BLaER1 treated with 17β-estradiol and CSF1 and Interleukin-3, amounts not matched to agents 10 nM and 100 nM (cell line): ENCODE measurements around the gene SIRT5.
A peak's percentile ranks its signal among the peaks of the same experiment; 100 is the strongest.

Source experiments
- H3K27ac ChIP-seq, 11 experiments: shearing (Covaris generic); formaldehyde crosslinking; 2 replicates each; pipeline ENCODE4 v1.8.1; 2022
- H3K27me3 ChIP-seq, 11 experiments: shearing (Covaris generic); formaldehyde crosslinking; 2 replicates each; pipeline ENCODE4 v1.8.1; 2022
- H3K36me3 ChIP-seq, 11 experiments: shearing (Covaris generic); formaldehyde crosslinking; 2 replicates each; pipeline ENCODE4 v1.8.1; 2022
- H3K4me1 ChIP-seq, 10 experiments: shearing (Covaris generic); formaldehyde crosslinking; 2 replicates each; pipeline ENCODE4 v1.8.1; 2022
- H3K4me2 ChIP-seq, 11 experiments: shearing (Covaris generic); formaldehyde crosslinking; 2 replicates each; pipeline ENCODE4 v1.8.1; 2022
- H3K4me3 ChIP-seq, 10 experiments: shearing (Covaris generic); formaldehyde crosslinking; 2 replicates each; pipeline ENCODE4 v1.8.1; 2022
- H3K9ac ChIP-seq, 11 experiments: shearing (Covaris generic); formaldehyde crosslinking; 2 replicates each; pipeline ENCODE4 v1.8.1; 2022
- H3K9me3 ChIP-seq, 11 experiments: shearing (Covaris generic); formaldehyde crosslinking; replicated peaks in 1 of 11; 2 replicates each; pipeline ENCODE4 v1.8.1; 2022
- H4K20me1 ChIP-seq, 11 experiments: shearing (Covaris generic); formaldehyde crosslinking; 2 replicates each; pipeline ENCODE4 v1.8.1; 2022
- Cebpa-rat ChIP-seq, 11 experiments: shearing (Covaris generic); IDR thresholded peaks; 2 replicates each; pipeline ENCODE4 v1.8.1; 2022

The SIRT5 gene

GRCh38 chr6:13605634-13606033 lies 31.2 kb downstream of the SIRT5 start:
- Histone ChIP-seq H3K27me3 (no peaks in the 10 kb centered on the region), H3K4me2 (no peak overlapping the region), H3K36me3 (peaks cover 11 to 54% (median 29%) of the 10 kb centered on the region in 11 experiments; a peak in 21 of 22 replicates), H3K4me3 (no peak overlapping the region), H3K9ac (no peak overlapping the region), H3K27ac (no peak overlapping the region), H3K4me1 (peaks cover 0 to 8% (median 1%) of the 10 kb centered on the region in 10 experiments; a peak in 10 of 20 replicates), H3K9me3 (peaks cover 0 to 12% (median 0%) of the 10 kb centered on the region in 11 experiments; a peak in 3 of 22 replicates), H4K20me1 (no peaks in the 10 kb centered on the region; a peak in 1 of 22 replicates)
- no peak for TF ChIP-seq Cebpa-rat (IDR thresholded peaks at IDR 0.05)

GRCh38 chr6:13611715-13612114 lies 37.3 kb downstream of the SIRT5 start:
- Histone ChIP-seq H3K4me3 (no peak overlapping the region), H3K36me3 (peaks cover 2 to 13% (median 4%) of the 10 kb centered on the region in 11 experiments; a peak in 19 of 22 replicates), H3K4me2 (peak overlapping the region in 10 of 11 experiments; percentile 6 to 49 (median 28); a peak in 13 of 22 replicates), H3K27ac (peak overlapping the region in 4 of 11 experiments; percentile 2 to 41 (median 14); a peak in 3 of 22 replicates), H3K27me3 (no peaks in the 10 kb centered on the region), H3K9ac (peak overlapping the region in 6 of 11 experiments; percentile 5 to 39 (median 25); a peak in 6 of 22 replicates), H3K9me3 (no peaks in the 10 kb centered on the region), H3K4me1 (peaks cover 32 to 47% (median 37%) of the 10 kb centered on the region in 10 experiments), H4K20me1 (peaks cover 9 to 15% (median 13%) of the 10 kb centered on the region in 11 experiments; a peak in 20 of 22 replicates)
- no peak for TF ChIP-seq Cebpa-rat (IDR thresholded peaks at IDR 0.05)

- Histone ChIP-seq H3K9me3 (no peaks in the 10 kb centered on the region), H3K4me2 (peak overlapping the region; percentile 2 to 97 (median 86); a peak in 19 of 22 replicates), H3K4me1 (peaks cover 40 to 59% (median 47%) of the 10 kb centered on the region in 10 experiments), H3K27ac (no peak overlapping the region; a peak in 1 of 22 replicates), H4K20me1 (peaks cover 20 to 29% (median 25%) of the 10 kb centered on the region in 11 experiments; a peak in 20 of 22 replicates), H3K9ac (peak overlapping the region in 2 of 11 experiments; percentile 95 to 99; a peak in 1 of 22 replicates), H3K27me3 (no peaks in the 10 kb centered on the region), H3K36me3 (peaks cover 15 to 24% (median 18%) of the 10 kb centered on the region in 11 experiments), H3K4me3 (no peak overlapping the region)
- no peak for TF ChIP-seq Cebpa-rat (IDR thresholded peaks at IDR 0.05)
Observed at GRCh38 chr6:13613029-13613594, 38.7 kb downstream of the SIRT5 start.

- H3K27me3 ChIP-seq: no peaks in the 10 kb centered on the region
- no peaks in the 10 kb centered on the region for H3K9me3 ChIP-seq
- peaks cover 40 to 59% (median 47%) of the 10 kb centered on the region in 10 experiments for H3K4me1 ChIP-seq
- H3K36me3 ChIP-seq: peaks cover 26 to 35% (median 30%) of the 10 kb centered on the region in 11 experiments
- peaks cover 24 to 40% (median 34%) of the 10 kb centered on the region in 11 experiments; a peak in 20 of 22 replicates for H4K20me1 ChIP-seq
- no peak for TF ChIP-seq Cebpa-rat (IDR thresholded peaks at IDR 0.05)
- peak overlapping the region; percentile 70 to 96 (median 88) for H3K4me3 ChIP-seq
- H3K9ac ChIP-seq: peak overlapping the region; percentile 89 to 99 (median 95)
- peak overlapping the region; percentile 82 to 99 (median 95) for H3K27ac ChIP-seq
- peak overlapping the region; percentile 76 to 97 (median 88) for H3K4me2 ChIP-seq
Observed at GRCh38 chr6:13614126-13614925, 39.9 kb downstream of the SIRT5 start.

DNA sequence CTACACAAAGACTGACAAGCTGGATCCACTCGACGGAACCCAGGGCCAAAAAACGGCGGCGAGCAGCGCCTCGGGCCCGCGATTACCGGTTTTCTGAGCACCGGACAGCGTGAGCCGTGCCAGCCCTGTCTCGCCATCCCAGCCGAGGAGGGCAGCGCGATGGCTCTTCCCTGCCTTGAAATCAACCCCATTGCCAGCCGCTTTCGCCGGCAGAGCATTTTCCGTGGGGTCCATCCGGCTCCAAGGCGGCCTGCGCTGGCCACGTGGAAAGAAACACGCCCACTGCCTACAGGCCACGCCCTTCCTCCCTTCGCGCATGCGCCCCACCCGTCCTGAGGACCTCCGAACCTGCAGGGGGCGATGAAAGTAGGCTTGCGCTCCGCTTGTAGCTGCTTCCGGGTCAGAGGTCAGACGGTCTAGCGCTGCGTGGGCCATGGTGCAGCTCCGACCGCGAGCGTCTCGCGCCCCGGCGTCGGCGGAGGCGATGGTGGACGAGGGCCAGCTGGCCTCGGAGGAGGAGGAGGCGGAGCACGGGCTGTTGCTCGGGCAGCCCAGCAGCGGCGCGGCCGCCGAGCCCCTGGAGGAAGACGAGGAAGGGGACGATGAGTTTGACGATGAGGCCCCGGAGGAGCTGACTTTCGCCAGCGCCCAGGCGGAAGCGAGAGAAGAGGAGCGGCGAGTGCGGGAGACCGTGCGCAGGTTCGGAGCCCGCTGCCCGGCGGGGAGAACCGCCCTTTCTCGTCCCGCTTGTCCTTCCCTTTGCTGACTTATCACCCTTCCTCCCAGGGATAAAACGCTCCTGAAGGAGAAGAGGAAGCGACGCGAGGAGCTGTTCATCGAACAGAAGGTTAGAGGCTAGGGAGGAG lies 40.8 kb downstream of the SIRT5 start, which contains the start of gene NOL7:
TSS of gene NOL7 (plus strand) at position 410 of the 866 bp plus-strand sequence. CDS start at position 434, 24 bp downstream.
- peak within 1 kb of the TSS; percentile 82 to 99 (median 95) for H3K27ac ChIP-seq
- H3K4me3 ChIP-seq: peak within 1 kb of the TSS; percentile 70 to 96 (median 88)
- no peaks in the 10 kb centered on the region for H3K27me3 ChIP-seq
- peaks cover 34 to 43% (median 39%) of the 10 kb centered on the region in 11 experiments for H3K36me3 ChIP-seq
- H3K4me2 ChIP-seq: peak within 1 kb of the TSS; percentile 85 to 97 (median 91)
- peaks cover 31 to 49% (median 42%) of the 10 kb centered on the region in 11 experiments; a peak in 20 of 22 replicates for H4K20me1 ChIP-seq
- TF ChIP-seq Cebpa-rat (IDR thresholded peaks at IDR 0.05): no peak
- peak within 1 kb of the TSS; percentile 89 to 99 (median 95) for H3K9ac ChIP-seq
- H3K4me1 ChIP-seq: peaks cover 40 to 58% (median 46%) of the 10 kb centered on the region in 10 experiments
- H3K9me3 ChIP-seq: no peaks in the 10 kb centered on the region

DNA sequence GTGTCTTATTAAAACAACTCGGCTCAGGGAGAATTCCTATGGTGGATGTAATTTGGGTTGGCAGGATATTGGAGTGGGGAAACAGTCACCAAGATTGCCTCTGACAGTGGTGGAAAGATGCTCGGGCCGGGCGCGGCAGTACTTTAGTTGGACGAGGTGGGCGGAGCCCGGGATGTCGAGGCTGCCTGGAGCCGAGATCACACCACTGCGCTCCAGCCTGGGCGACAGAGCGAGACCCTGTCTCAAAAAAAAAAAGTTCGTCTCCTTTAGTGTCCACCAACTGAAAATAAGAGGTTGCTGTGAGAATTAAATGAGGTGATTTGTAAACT lies 41.4 kb downstream of the SIRT5 start:
- Histone ChIP-seq H3K9me3 (no peaks in the 10 kb centered on the region), H3K4me3 (peak overlapping the region; percentile 70 to 96 (median 88)), H3K9ac (peak overlapping the region; percentile 89 to 99 (median 95)), H3K4me1 (peaks cover 39 to 52% (median 44%) of the 10 kb centered on the region in 10 experiments), H3K4me2 (peak overlapping the region; percentile 83 to 94 (median 88)), H3K36me3 (peaks cover 39 to 49% (median 45%) of the 10 kb centered on the region in 11 experiments), H4K20me1 (peaks cover 32 to 55% (median 45%) of the 10 kb centered on the region in 11 experiments; a peak in 20 of 22 replicates), H3K27me3 (no peaks in the 10 kb centered on the region), H3K27ac (peak overlapping the region; percentile 76 to 99 (median 95))
- no peak for TF ChIP-seq Cebpa-rat (IDR thresholded peaks at IDR 0.05)

DNA sequence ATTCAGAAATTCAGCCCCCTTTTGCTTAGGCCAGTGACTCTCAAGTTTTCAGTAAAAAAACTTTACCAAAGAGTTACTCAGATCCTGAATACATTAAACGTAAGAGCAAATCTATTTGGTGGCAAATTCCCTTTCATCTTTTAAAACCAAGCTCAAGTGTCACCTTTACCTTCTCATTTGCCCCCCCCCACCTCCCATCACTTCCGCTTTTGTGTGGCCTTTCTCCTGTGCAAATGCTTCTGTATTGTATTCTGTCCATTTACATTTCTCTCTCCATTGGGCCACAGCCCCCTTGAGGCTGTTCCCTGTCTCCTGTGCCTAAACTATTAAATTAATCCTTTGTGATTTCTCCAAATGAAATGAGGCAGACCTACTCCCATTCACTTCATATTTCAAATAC lies 42.7 kb downstream of the SIRT5 start:
- Histone ChIP-seq H3K4me3 (peak overlapping the region; percentile 70 to 96 (median 88); a peak in 16 of 20 replicates), H3K9me3 (no peaks in the 10 kb centered on the region), H3K27ac (no peak overlapping the region), H3K9ac (peak overlapping the region in 9 of 11 experiments; percentile 89 to 99 (median 95); a peak in 14 of 22 replicates), H3K36me3 (peaks cover 52 to 62% (median 58%) of the 10 kb centered on the region in 11 experiments), H3K4me2 (peak overlapping the region; percentile 83 to 94 (median 88)), H3K27me3 (no peaks in the 10 kb centered on the region), H4K20me1 (peaks cover 40 to 68% (median 55%) of the 10 kb centered on the region in 11 experiments; a peak in 20 of 22 replicates), H3K4me1 (peaks cover 31 to 43% (median 37%) of the 10 kb centered on the region in 10 experiments)
- TF ChIP-seq Cebpa-rat (IDR thresholded peaks at IDR 0.05): no peak

DNA sequence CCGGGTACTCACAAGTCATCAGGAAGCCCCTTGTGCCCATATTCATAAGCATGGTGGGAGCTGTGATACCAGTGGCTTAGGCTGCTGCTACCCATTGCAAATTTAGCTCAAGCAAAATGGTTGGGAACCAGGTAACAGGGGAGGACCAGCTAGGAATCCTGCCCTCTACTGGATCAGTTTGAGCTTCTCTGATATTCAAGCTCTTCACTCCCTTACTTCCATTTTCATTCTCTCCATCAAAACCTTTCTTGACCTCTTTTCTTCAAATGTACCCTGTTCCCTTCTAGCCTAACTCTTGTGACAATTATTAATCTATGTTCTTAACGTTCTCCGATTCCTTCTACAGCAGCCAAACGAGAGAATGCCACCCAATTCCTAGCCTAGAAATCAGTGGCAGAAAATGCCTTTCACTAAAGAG lies 50.5 kb downstream of the SIRT5 start:
- H3K9me3 ChIP-seq: no peaks in the 10 kb centered on the region
- peaks cover 18 to 97% (median 46%) of the 10 kb centered on the region in 11 experiments; a peak in 18 of 22 replicates for H4K20me1 ChIP-seq
- peaks cover 0 to 15% (median 0%) of the 10 kb centered on the region in 10 experiments; a peak in 4 of 20 replicates for H3K4me1 ChIP-seq
- no peak overlapping the region for H3K9ac ChIP-seq
- H3K4me2 ChIP-seq: no peak overlapping the region
- peaks cover 97 to 100% (median 99%) of the 10 kb centered on the region in 11 experiments for H3K36me3 ChIP-seq
- H3K27me3 ChIP-seq: no peaks in the 10 kb centered on the region
- no peak overlapping the region for H3K27ac ChIP-seq
- no peak overlapping the region for H3K4me3 ChIP-seq
- TF ChIP-seq Cebpa-rat (IDR thresholded peaks at IDR 0.05): no peak
